ENCODE measurements around the gene FXYD4. TPM values are rescaled to one million over a fixed set of nuclear protein-coding genes. Genes with fewer than 3 reads are reported as not detected.

FXYD4 gene
- total and polyA plus RNA-seq, 2 experiments from 2014 or later, result not detected

DNA sequence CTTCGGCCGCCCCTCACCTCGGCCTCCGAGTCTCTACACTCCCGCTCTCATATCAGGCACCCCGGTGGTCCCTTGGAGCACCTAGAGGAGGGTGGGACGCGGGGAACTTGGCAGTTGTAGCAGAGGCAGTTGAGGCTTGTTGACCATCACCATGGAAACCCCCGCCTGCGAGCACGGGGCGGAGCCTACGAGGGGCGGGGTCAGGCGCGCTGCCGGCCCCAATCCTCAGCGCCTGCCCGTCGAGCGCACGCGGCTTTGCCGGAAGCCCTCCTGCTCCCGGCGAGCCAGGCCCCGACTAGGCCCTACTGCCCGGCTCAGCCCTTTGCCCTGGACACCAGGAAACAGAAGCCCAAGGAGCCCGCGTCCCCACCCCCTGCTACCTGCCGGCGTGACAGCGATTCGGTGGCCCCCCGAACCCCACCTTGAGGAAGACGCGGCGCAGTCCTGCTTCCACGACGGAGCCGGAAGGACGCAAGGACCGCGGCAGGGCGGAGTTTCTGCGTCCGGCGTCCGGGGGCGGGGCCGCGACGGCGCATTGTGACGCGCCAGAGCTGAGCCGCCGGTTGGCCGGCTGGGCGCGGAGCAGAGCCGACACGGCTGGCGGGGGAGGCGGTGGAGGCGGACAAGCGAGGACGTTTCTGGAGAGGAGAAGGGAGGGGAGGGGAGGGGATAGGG, 37.4 kb downstream of the FXYD4 start, which contains the start of gene HNRNPF (continued):
- TF ChIP-seq ZNF331 (CRISPR knock-in tag; IDR thresholded peaks at IDR 0.05; ENCODE audit: low read depth) (no peak), EZH2phosphoT487 (IDR thresholded peaks at IDR 0.05; ENCODE audit: unreplicated experiment) (no peak), STAT1 (IDR thresholded peaks at IDR 0.05; ENCODE audit: unreplicated experiment) (no peak)
- TF ChIP-seq, protein P1, sequence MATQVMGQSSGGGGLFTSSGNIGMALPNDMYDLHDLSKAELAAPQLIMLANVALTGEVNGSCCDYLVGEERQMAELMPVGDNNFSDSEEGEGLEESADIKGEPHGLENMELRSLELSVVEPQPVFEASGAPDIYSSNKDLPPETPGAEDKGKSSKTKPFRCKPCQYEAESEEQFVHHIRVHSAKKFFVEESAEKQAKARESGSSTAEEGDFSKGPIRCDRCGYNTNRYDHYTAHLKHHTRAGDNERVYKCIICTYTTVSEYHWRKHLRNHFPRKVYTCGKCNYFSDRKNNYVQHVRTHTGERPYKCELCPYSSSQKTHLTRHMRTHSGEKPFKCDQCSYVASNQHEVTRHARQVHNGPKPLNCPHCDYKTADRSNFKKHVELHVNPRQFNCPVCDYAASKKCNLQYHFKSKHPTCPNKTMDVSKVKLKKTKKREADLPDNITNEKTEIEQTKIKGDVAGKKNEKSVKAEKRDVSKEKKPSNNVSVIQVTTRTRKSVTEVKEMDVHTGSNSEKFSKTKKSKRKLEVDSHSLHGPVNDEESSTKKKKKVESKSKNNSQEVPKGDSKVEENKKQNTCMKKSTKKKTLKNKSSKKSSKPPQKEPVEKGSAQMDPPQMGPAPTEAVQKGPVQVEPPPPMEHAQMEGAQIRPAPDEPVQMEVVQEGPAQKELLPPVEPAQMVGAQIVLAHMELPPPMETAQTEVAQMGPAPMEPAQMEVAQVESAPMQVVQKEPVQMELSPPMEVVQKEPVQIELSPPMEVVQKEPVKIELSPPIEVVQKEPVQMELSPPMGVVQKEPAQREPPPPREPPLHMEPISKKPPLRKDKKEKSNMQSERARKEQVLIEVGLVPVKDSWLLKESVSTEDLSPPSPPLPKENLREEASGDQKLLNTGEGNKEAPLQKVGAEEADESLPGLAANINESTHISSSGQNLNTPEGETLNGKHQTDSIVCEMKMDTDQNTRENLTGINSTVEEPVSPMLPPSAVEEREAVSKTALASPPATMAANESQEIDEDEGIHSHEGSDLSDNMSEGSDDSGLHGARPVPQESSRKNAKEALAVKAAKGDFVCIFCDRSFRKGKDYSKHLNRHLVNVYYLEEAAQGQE (IDR thresholded peaks at IDR 0.05; ENCODE audit: unreplicated experiment), result no peak

DNA sequence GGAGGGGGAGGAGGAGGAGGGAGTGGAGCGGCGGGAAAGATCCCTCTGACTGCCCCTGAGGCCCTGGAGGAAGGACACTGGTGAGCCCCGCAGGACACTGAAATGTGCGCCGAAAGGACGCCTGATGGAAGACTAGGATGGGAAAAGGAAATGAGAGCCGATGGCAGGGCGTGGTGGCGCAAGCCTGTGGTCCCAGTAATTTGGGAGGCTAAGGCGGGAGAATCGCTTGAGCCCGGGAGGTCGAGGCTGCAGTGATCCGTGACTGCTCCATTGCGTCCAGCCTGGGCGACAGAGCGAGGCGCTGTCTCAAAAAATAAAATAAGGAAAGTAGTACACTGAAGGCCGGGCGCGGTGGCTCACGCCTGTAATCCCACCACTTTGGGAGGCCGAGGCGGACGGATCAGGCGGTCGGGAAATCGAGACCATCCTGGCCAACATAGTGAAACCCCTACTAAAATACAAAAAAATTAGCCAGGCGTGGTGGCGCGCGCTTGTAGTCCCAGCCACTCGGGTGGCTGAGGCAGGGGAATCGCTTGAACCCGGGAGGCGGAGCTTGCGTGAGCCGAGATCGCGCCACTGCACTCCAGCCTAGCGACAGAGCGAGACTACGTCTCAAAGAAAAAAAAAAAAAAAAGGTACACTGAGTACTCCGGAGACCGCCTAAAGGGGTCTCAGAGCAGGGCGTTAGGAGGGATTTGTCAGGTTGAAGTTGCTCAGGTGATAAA, 38.1 kb downstream of the FXYD4 start:
- Mint-ChIP-seq H3K4me3 (peak overlapping the region; percentile 93), H3K27me3 (ENCODE audit: insufficient read depth, low read depth, poor library complexity) (peaks cover 19% of the 10 kb centered on the region), H3K27ac (peak overlapping the region; percentile 99), H3K9me3 (peaks cover 5% of the 10 kb centered on the region; the same call in 1 of the 3 replicates), H3K4me1 (peaks cover 14% of the 10 kb centered on the region), H3K36me3 (ENCODE audit: low read depth) (peaks cover 14% of the 10 kb centered on the region; the same call in 2 of the 3 replicates)
- Histone ChIP-seq H3K79me2 (replicated peaks; ENCODE audit: insufficient read depth) (peaks cover 47% of the 10 kb centered on the region), H4K20me1 (replicated peaks; ENCODE audit: insufficient read depth) (peaks cover 18% of the 10 kb centered on the region), H3K36me3 (ENCODE audit: insufficient read depth) (no peaks in the 10 kb centered on the region), H3K27ac (ENCODE audit: low read depth) (peak overlapping the region; percentile 98), H3K9me2 (ENCODE audit: insufficient read depth) (no peaks in the 10 kb centered on the region), H3K27me3 (ENCODE audit: insufficient read depth) (no peaks in the 10 kb centered on the region), H3K4me1 (ENCODE audit: insufficient read depth) (peaks cover 21% of the 10 kb centered on the region), H3K4me2 (peak overlapping the region; percentile 92), H2AFZ (peak overlapping the region; percentile 84; the same call in 1 of the 2 replicates), H3K4me3 (peak overlapping the region; percentile 86), H3F3A (replicated peaks; ENCODE audit: low read depth) (no peaks in the 10 kb centered on the region)
- DNase-seq (ENCODE audit: low spot score) (no peak), ATAC-seq (peak; percentile 2)
- TF ChIP-seq, protein P2, sequence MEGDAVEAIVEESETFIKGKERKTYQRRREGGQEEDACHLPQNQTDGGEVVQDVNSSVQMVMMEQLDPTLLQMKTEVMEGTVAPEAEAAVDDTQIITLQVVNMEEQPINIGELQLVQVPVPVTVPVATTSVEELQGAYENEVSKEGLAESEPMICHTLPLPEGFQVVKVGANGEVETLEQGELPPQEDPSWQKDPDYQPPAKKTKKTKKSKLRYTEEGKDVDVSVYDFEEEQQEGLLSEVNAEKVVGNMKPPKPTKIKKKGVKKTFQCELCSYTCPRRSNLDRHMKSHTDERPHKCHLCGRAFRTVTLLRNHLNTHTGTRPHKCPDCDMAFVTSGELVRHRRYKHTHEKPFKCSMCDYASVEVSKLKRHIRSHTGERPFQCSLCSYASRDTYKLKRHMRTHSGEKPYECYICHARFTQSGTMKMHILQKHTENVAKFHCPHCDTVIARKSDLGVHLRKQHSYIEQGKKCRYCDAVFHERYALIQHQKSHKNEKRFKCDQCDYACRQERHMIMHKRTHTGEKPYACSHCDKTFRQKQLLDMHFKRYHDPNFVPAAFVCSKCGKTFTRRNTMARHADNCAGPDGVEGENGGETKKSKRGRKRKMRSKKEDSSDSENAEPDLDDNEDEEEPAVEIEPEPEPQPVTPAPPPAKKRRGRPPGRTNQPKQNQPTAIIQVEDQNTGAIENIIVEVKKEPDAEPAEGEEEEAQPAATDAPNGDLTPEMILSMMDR (conservative IDR thresholded peaks at IDR 0.05; ENCODE audit: low read depth in 2 of 2), result no peak
- TF ChIP-seq NANOG (IDR thresholded peaks at IDR 0.05; ENCODE audit: borderline replicate concordance) (no peak), STAT1 (IDR thresholded peaks at IDR 0.05; ENCODE audit: unreplicated experiment) (no peak), ZNF331 (CRISPR knock-in tag; IDR thresholded peaks at IDR 0.05; ENCODE audit: low read depth) (no peak), POLR2AphosphoS5 (IDR thresholded peaks at IDR 0.05; ENCODE audit: low read depth) (peak; percentile 49)
